GM12891 (cell line): ENCODE measurements around the gene CNTN5.

Experiments used
- PAX5 ChIP-seq: IDR thresholded peaks from 2 replicates; pipeline ENCODE4 v1.6.1; 2011; ENCODE audit warnings: low read length, moderate library complexity, mild to moderate bottlenecking; ENCODE audit not compliant: insufficient read depth, severe bottlenecking
- POLR2A ChIP-seq: IDR thresholded peaks from 2 replicates; pipeline ENCODE4 v1.6.1; 2011; ENCODE audit warnings: low read depth, low read length, control low read depth
- POLR2AphosphoS5 ChIP-seq: IDR thresholded peaks from 2 replicates; pipeline ENCODE4 v1.6.1; 2011; ENCODE audit warnings: low read depth, low read length, control low read depth

- TF ChIP-seq POLR2A (no peak), POLR2AphosphoS5 (no peak), PAX5 (no peak)
Observed at GRCh38 chr11:100340466-100341319, 1319.9 kb downstream of the CNTN5 start.
